ENCODE data around the gene HNRNPA2B1.
"Not testable (repeated sequence)": the region's sequence is repeated elsewhere in the genome, so short reads cannot be mapped to it uniquely, and the experiment has no call there.

Gene HNRNPA2B1

DNA sequence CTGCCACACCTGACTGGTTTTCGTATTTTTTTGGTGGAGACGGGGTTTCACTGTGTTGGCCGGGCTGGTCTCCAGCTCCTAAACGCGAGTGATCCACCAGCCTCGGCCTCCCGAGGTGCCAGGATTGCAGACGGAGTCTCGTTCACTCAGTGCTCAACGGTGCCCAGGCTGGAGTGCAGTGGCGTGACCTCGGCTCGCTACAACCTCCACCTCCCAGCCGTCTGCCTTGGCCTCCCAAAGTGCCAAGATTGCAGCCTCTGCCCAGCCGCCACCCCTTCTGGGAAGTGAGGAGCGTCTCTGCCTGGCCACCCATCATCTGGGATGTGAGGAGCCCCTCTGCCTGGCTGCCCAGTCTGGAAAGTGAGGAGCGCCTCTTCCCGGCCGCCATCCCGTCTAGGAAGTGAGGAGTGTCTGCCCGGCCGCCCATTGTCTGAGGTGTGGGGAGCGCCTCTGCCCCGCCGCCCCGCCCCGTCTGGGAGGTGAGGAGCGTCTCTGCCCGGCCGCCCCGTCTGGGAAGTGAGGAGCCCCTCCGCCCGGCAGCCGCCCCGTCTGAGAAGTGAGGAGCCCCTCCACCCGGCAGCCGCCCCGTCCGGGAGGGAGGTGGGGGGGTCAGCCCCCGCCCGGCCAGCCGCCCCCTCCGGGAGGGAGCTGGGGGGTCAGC lies 52.8 kb downstream of the HNRNPA2B1 start:
- DNase-seq (ENCODE audit: low read depth in 1 of 2, low spot score in 1 of 2): not testable (repeated sequence)

DNA sequence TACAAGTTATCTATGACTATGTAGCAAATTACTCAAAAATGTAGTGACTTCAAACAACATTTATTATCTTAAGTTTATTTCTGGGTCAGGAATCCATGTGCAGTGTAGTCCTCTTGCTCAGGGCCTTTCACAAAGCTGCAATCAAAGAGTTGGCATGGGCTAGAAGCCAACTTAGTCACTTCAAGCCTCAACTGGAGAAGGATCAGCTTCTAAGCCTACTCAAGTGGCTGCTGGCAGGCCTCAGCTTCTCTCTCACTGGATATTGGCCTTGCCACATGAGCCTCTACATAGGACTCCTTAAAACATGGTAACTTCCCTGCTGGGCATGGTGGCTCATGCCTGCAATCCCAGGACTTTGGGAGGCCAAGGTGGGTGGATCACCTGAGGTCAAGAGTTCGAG lies 53.5 kb downstream of the HNRNPA2B1 start:
- no peak for DNase-seq (ENCODE audit: low read depth in 1 of 2, low spot score in 1 of 2)

DNA sequence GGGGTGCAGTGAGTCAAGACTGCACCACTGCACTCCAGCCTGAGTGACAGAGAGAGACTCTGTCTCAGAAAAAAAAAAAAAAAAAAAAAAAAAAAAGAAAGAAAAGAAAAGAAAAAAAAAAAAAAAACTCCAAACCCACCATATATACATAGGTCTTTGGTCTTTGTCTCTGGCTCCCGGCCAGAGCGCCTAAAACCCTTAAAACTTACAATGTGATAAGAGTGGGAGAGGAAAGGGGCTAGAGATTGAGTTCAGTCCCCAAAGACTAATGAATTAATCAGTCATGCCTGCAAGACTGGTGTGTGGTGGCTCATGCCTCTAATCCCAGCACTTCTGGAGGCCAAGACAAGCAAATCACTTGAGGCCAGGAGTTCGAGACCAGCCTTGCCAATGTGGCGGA lies 55.3 kb downstream of the HNRNPA2B1 start:
- DNase-seq (ENCODE audit: low read depth in 1 of 2, low spot score in 1 of 2): no peak

DNA sequence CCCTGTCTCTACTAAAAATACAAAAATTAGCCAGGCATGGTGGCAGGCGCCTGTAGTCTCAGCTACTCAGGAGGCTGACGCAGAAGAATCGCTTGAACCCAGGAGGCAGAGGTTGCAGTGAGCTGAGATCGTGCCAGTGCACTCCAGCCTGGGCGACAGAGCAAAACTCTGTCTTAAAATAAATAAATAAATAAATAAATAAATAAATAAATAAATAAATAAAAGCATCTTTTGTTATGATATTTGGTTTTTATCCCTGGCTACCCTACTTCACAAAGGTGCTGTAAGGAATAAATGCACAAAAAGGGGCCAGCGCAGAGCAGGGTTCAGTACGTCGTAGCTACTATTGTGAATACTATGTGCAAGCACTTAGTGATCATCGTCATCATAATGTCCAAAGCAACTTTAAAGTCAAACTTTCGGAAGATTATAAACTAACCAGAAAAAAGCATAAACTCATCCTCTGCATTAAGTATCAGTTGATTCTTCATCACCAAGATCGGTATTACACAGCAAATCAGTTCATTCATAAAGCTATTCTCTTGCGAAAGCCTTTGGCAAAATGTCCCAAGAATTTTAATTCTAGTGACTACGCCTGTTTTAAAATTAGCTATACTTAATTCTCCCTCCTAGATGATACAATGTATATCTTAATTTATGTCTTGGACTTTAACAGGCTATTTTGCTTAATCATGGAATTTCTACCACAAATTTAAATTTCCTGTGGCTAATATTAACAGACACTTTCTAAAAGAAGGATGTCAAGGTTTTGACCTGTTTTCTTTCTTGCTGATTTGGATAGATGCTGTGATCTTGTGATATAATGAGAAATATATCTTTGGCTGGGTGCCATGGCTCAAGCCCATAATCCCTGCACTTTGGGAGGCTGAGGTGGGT lies 56.1 kb downstream of the HNRNPA2B1 start:
- DNase-seq (ENCODE audit: low read depth in 1 of 2, low spot score in 1 of 2): no peak

DNA sequence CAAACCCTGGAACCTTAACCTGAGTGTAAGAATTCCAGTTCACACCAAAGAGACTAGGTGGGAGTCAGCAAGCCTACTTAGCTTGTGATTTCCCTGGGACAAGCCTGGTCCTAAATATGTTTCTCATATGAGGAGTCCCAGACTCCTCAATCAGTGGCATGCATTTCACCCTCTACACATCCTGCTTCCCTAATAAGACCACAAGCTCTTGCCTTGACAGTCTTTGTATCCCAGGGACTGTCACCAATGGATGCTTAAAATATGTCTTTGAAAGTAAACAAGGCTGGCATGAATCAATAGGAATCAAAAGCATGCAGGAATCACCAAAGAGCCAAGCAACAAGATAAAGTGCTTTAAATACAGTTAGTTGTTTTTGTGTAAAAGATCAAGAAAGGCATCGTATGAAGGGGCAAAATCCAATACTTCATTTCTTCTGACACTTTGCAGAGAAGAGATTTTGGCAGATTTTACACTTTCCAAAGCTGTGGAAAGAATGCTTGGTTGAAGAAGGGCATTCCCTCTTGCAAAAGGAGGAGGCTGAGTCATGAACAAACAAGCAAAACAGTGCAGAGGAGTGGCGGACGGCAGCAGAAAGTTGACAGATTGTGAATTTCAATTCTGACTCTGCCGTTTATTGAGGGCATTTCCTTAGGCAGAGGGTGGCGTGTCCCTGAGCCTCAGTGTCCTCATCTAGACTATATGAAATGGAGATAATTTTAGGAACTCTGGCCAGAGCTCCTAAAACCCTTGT lies 57.1 kb downstream of the HNRNPA2B1 start:
- no peak for DNase-seq (ENCODE audit: low read depth in 1 of 2, low spot score in 1 of 2)

DNA sequence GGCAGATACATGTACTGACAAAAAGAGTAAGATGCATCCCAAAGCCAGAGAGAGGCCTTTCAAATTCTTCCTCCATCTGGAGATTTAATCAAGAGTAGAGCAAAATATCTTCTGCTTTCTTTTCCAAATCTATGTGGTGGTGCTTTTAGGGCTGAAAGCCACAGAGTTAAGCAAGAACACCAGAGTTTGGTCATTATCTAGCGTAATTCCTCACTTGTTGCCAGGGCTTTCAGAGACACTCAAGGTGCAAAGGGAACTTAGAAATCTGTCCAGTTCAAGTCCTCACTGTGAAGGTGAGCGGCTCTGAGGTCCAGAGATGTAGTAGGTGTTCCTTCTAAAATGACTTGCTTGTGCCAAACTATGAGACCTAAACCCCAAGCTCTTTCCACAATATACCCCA lies 59.5 kb downstream of the HNRNPA2B1 start:
- DNase-seq (ENCODE audit: low read depth in 1 of 2, low spot score in 1 of 2): no peak

DNA sequence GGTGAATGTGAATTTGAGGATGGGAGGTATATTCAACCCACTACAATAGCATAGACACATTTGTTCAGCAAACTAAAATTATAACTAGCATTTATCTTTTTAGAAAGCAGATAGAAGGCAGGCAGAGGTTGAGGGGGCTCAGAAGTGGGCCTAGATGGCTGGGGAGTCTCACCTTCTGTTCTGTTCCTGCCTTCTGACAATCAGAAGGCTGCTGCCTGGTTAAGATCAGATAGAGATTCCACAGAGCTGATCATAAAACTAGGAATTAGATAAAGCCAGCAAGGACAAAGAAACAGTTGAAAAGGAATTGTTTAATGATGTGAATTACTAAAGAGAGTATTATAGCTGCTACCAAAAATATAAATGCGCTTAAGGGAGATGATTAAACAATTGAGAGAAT lies 60.2 kb downstream of the HNRNPA2B1 start:
- no peak for DNase-seq (ENCODE audit: low read depth in 1 of 2, low spot score in 1 of 2)

Measured in activated T-helper 1 cell treated with anti-CD3 and anti-CD28 coated beads, Interleukin-2, amount 50 U/mL, for 16 hours (primary cell).